GM10266 (cell line): Measurements from ENCODE around the gene SLC11A2.

ENCODE experiments used
- DNase-seq: peaks from one replicate; pipeline ENCODE4 v3.0.0; 2012; ENCODE audit errors: extremely low spot score
- CTCF ChIP-seq: IDR thresholded peaks from 2 replicates; pipeline ENCODE4 v1.5.1; 2012; ENCODE audit warnings: mild to moderate bottlenecking, low read depth; ENCODE audit not compliant: control insufficient read depth, insufficient read depth; ENCODE audit errors: missing control alignments

Gene SLC11A2

GRCh38 chr12:51047655-51048540, 21.7 kb upstream of the SLC11A2 start, which contains the start of gene LETMD1:
TSS of gene LETMD1 (plus strand) at chr12:51048327. CDS start at chr12:51048357, 30 bp downstream.
- TF ChIP-seq CTCF = peak; percentile 96
- DNase-seq = peak; percentile 89

- TF ChIP-seq CTCF = no peak
Observed at GRCh38 chr12:51036279-51036678, 10.1 kb upstream of the SLC11A2 start.

GRCh38 chr12:51033457-51034089, 7.4 kb upstream of the SLC11A2 start:
- DNase-seq = no peak
- no peak for TF ChIP-seq CTCF

More at GRCh38 chr12:51036279-51036678, 10.1 kb upstream of the SLC11A2 start:
- no peak for DNase-seq

GRCh38 chr12:51033048-51033447, 6.9 kb upstream of the SLC11A2 start:
- DNase-seq = no peak
- TF ChIP-seq CTCF = no peak

- no peak for DNase-seq
- TF ChIP-seq CTCF = no peak
Observed at GRCh38 chr12:51028813-51029150, 2.6 kb upstream of the SLC11A2 start.

GRCh38 chr12:51028126-51028812, 2.1 kb upstream of the SLC11A2 start:
- DNase-seq = no peak
- TF ChIP-seq CTCF = peak; percentile 50
